PC-9 (cell line): ENCODE data around the gene CDT1.

Source experiments
- EZH2 ChIP-seq: fragments of 200-600 bp; sonication (generic); IDR thresholded peaks from 2 replicates; pipeline ENCODE4 v1.8.0; 2017; ENCODE audit warnings: antibody characterized with exemption, low read depth
- TF ChIP-seq, protein P1 (sequence below): fragments of 200-600 bp; sonication (generic); conservative IDR thresholded peaks from 2 replicates; pipeline ENCODE4 v1.6.1; 2017; ENCODE audit warnings: mixed run types, antibody characterized with exemption, mild to moderate bottlenecking, moderate library complexity

DNA sequence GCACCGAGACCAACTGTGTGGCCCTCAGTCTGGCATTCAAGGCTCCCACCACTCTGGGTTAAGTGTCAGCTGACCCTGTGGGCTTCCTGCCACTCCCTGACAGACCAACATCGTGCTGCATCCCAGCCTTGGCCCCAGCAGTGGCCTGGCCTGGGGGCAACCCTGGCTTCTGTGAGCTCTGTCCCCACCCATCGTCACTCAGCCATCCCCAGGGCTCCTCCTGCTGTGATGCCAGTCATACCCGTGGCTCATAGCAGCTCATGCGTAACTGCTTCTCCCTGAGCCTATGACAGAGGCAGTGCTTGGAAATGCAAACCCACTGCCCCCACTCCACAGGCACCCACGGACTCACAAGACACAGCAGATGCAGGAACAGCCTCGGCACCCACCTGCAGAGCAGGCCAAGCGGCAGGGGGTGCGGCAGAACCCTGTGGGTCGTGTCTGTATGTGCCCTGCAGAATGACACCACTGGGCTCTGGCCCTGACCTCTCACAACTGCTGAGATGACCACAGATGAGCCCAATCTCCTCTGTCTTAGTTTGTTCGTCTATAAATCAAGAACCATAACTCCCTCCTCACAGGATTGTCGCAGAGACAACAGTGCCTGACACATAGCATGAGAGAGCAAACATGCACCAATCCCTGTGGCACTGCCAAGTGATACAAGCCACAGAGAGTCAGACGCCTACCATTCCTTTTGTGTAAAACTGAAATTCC, 45.2 kb upstream of the CDT1 start:
- TF ChIP-seq, protein P1, sequence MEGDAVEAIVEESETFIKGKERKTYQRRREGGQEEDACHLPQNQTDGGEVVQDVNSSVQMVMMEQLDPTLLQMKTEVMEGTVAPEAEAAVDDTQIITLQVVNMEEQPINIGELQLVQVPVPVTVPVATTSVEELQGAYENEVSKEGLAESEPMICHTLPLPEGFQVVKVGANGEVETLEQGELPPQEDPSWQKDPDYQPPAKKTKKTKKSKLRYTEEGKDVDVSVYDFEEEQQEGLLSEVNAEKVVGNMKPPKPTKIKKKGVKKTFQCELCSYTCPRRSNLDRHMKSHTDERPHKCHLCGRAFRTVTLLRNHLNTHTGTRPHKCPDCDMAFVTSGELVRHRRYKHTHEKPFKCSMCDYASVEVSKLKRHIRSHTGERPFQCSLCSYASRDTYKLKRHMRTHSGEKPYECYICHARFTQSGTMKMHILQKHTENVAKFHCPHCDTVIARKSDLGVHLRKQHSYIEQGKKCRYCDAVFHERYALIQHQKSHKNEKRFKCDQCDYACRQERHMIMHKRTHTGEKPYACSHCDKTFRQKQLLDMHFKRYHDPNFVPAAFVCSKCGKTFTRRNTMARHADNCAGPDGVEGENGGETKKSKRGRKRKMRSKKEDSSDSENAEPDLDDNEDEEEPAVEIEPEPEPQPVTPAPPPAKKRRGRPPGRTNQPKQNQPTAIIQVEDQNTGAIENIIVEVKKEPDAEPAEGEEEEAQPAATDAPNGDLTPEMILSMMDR, result no peak
- TF ChIP-seq EZH2, result no peak
